Hepatocyte (in vitro differentiated cells): Measurements from ENCODE around the gene TPST1. TPM values are rescaled to one million over a fixed set of nuclear protein-coding genes. Genes with fewer than 3 reads are reported as not detected.

Experiments used
- DNase-seq: peaks from one replicate; pipeline ENCODE4 v3.0.0-alpha.2; 2016; ENCODE audit warnings: low spot score
- H2AFZ ChIP-seq: fragments of 200-600 bp; sonication (generic); 2 replicates; pipeline ENCODE4 v1.6.0; 2016; ENCODE audit warnings: antibody characterized with exemption, mild to moderate bottlenecking
- H3K27ac ChIP-seq: fragments of 200-600 bp; sonication (generic); 2 replicates; pipeline ENCODE4 v1.5.1; 2016; ENCODE audit warnings: mild to moderate bottlenecking
- H3K27me3 ChIP-seq: fragments of 200-600 bp; sonication (generic); 2 replicates; pipeline ENCODE4 v1.6.1; 2016
- H3K36me3 ChIP-seq: fragments of 200-600 bp; sonication (generic); replicated peaks from 2 replicates; pipeline ENCODE4 v1.5.1; 2016; ENCODE audit warnings: low read depth; ENCODE audit not compliant: insufficient read depth
- H3K4me1 ChIP-seq: fragments of 200-600 bp; sonication (generic); 2 replicates; pipeline ENCODE4 v1.5.1; 2016; ENCODE audit warnings: mild to moderate bottlenecking, moderate library complexity; ENCODE audit not compliant: insufficient read depth
- H3K4me2 ChIP-seq: fragments of 200-600 bp; sonication (generic); 2 replicates; pipeline ENCODE4 v1.6.0; 2016
- H3K4me3 ChIP-seq: fragments of 200-600 bp; sonication (generic); 2 replicates; pipeline ENCODE4 v1.5.1; 2016; ENCODE audit warnings: mild to moderate bottlenecking
- H3K79me2 ChIP-seq: fragments of 200-600 bp; sonication (generic); 2 replicates; pipeline ENCODE4 v1.6.0; 2017; ENCODE audit warnings: mild to moderate bottlenecking
- H3K9me2 ChIP-seq: fragments of 200-600 bp; sonication (generic); replicated peaks from 2 replicates; pipeline ENCODE4 v1.6.0; 2017; ENCODE audit warnings: mild to moderate bottlenecking; ENCODE audit not compliant: insufficient read depth
- H3K9me3 ChIP-seq: fragments of 200-600 bp; sonication (generic); 2 replicates; pipeline ENCODE4 v1.5.1; 2016; ENCODE audit warnings: low read depth, mild to moderate bottlenecking
- H4K20me1 ChIP-seq: fragments of 200-600 bp; sonication (generic); 2 replicates; pipeline ENCODE4 v1.6.0; 2016; ENCODE audit warnings: mild to moderate bottlenecking; ENCODE audit not compliant: insufficient read depth, poor library complexity, severe bottlenecking
- EZH2 ChIP-seq: fragments of 200-600 bp; sonication (generic); IDR thresholded peaks from 2 replicates; pipeline ENCODE4 v1.6.1; 2016; ENCODE audit warnings: antibody characterized with exemption, mild to moderate bottlenecking, borderline replicate concordance
- EZH2phosphoT487 ChIP-seq: fragments of 200-600 bp; sonication (generic); IDR thresholded peaks from one replicate; pipeline ENCODE4 v1.6.1; 2018; ENCODE audit warnings: antibody characterized with exemption, mild to moderate bottlenecking, low read depth, moderate library complexity; ENCODE audit not compliant: unreplicated experiment, severe bottlenecking
- WGBS: methylation state at CpG from one replicate; pipeline ENCODE4 v1.1.6; 2016; ENCODE audit warnings: low lambda C conversion rate; ENCODE audit errors: missing lambda C conversion rate; 5-methylcytosine and 5-hydroxymethylcytosine counted together
- polyA plus RNA-seq: library from polyadenylated mRNA; unstranded; fragments of >200 nt; fragmentation: Nextera tagmentation; extraction: Ambion mirVana; gene quantifications from 2 replicates; pipeline ENCODE4 v1.2.1, GENCODE V29; 2016
- total RNA-seq: library from RNA; depleted of rRNA; stranded (reverse); fragments of >200 nt; gene quantifications from 2 replicates; pipeline ENCODE4 v1.2.3, GENCODE V29; 2014
- TF ChIP-seq, protein P1 (sequence below): fragments of 200-600 bp; sonication (generic); IDR thresholded peaks from 2 replicates; pipeline ENCODE4 v1.5.1; 2016; ENCODE audit warnings: antibody characterized with exemption, mild to moderate bottlenecking; ENCODE audit not compliant: poor library complexity

Gene TPST1
- total and polyA plus RNA-seq, 2 experiments from 2014 or later, result 85.2 to 91.2 TPM

DNA sequence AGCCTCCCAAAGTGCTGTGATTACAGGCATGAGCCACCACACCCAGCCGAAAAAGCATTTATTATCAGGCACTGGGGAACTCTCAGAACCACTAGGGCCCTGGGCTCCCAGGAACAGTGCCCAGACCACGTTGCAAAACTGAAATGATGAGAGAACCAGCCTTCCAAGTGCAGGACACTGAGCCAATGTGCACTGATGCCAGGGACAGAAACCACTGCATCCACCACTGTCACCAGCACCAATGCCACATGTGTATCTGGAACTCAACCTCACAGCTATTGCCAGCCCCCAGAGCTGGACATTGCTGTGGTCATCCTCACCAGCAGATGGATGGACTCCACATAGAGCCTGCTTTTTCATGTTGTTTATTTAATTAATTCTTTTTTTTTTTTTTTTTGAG is 28.2 kb upstream of the TPST1 start:
- 91% methylated on average over 2 of the region's 2 CpGs for WGBS
- Histone ChIP-seq H2AFZ (no peak overlapping the region), H4K20me1 (no peaks in the 10 kb centered on the region), H3K4me2 (no peak overlapping the region), H3K9me2 (no peaks in the 10 kb centered on the region), H3K4me1 (no peaks in the 10 kb centered on the region), H3K79me2 (no peaks in the 10 kb centered on the region), H3K36me3 (no peaks in the 10 kb centered on the region), H3K4me3 (no peak overlapping the region), H3K27ac (no peak overlapping the region), H3K27me3 (no peaks in the 10 kb centered on the region), H3K9me3 (no peaks in the 10 kb centered on the region)
- TF ChIP-seq EZH2 (no peak), EZH2phosphoT487 (no peak)
- TF ChIP-seq, protein P1, sequence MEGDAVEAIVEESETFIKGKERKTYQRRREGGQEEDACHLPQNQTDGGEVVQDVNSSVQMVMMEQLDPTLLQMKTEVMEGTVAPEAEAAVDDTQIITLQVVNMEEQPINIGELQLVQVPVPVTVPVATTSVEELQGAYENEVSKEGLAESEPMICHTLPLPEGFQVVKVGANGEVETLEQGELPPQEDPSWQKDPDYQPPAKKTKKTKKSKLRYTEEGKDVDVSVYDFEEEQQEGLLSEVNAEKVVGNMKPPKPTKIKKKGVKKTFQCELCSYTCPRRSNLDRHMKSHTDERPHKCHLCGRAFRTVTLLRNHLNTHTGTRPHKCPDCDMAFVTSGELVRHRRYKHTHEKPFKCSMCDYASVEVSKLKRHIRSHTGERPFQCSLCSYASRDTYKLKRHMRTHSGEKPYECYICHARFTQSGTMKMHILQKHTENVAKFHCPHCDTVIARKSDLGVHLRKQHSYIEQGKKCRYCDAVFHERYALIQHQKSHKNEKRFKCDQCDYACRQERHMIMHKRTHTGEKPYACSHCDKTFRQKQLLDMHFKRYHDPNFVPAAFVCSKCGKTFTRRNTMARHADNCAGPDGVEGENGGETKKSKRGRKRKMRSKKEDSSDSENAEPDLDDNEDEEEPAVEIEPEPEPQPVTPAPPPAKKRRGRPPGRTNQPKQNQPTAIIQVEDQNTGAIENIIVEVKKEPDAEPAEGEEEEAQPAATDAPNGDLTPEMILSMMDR, result no peak
- no peak for DNase-seq

- Histone ChIP-seq H3K9me2 (no peaks in the 10 kb centered on the region), H3K4me2 (no peak overlapping the region), H3K36me3 (no peaks in the 10 kb centered on the region), H3K79me2 (no peaks in the 10 kb centered on the region), H3K4me3 (no peak overlapping the region), H3K9me3 (no peaks in the 10 kb centered on the region), H3K4me1 (no peaks in the 10 kb centered on the region), H3K27me3 (no peaks in the 10 kb centered on the region), H3K27ac (no peak overlapping the region), H4K20me1 (no peaks in the 10 kb centered on the region), H2AFZ (no peak overlapping the region)
- TF ChIP-seq EZH2 (no peak), EZH2phosphoT487 (no peak)
- TF ChIP-seq, protein P1, result no peak
- 100% methylated on average over 2 of the region's 2 CpGs for WGBS
- DNase-seq, result no peak
Observed at GRCh38 chr7:66178258-66178657, 26.9 kb upstream of the TPST1 start.

DNA sequence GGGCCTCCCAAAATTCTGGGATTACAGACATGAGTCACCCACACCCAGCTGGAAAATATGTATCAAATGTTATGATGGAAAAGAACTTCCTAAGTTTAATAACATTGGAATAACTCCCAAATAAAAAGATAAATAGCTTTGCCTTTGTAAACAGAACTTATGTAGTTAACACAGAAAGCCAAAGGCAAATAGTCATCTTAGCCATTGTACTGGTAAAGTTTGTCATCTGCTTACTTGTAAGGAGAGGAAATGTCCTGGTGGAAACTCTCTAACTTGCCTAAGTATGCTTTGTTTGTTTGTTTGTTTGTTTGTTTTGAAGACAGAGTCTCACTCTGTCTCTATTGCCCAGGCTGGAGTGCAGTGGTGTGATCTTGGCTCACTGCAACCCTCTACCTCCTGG is 23.8 kb upstream of the TPST1 start:
- Histone ChIP-seq H3K4me3 (no peak overlapping the region), H3K36me3 (no peaks in the 10 kb centered on the region), H3K4me1 (no peaks in the 10 kb centered on the region), H3K9me3 (no peaks in the 10 kb centered on the region), H3K79me2 (no peaks in the 10 kb centered on the region), H3K27ac (no peak overlapping the region), H4K20me1 (no peaks in the 10 kb centered on the region), H3K4me2 (no peak overlapping the region), H2AFZ (no peak overlapping the region), H3K27me3 (no peaks in the 10 kb centered on the region), H3K9me2 (no peaks in the 10 kb centered on the region)
- DNase-seq, result no peak
- TF ChIP-seq, protein P1, result no peak
- TF ChIP-seq EZH2phosphoT487 (no peak), EZH2 (no peak)

DNA sequence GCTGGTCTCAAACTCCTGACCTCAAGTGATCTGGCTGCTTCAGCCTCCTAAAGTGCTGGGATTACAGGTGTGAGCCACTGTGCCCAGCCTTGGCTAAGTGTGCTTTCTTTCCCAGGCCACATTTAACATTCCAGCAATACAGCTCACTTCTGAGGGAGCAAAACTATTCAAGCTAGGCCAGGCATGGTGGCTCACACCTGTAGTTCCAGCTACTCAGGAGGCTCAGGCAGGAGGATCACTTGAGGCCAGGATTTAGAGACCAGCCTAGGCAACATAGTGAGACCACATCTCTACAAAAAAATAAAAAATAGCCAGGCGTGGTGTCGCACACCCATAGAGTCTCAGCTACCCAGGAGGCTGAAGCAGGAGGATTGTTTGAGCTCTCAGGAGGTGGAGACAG is 23.3 kb upstream of the TPST1 start:
- H3K4me1 ChIP-seq, result no peaks in the 10 kb centered on the region
- no peaks in the 10 kb centered on the region for H3K9me3 ChIP-seq
- H3K36me3 ChIP-seq, result no peaks in the 10 kb centered on the region
- no peak for DNase-seq
- no peak overlapping the region for H3K27ac ChIP-seq
- no peaks in the 10 kb centered on the region for H3K9me2 ChIP-seq
- no peaks in the 10 kb centered on the region for H4K20me1 ChIP-seq
- no peak overlapping the region for H3K4me3 ChIP-seq
- no peak overlapping the region for H3K4me2 ChIP-seq
- TF ChIP-seq EZH2phosphoT487 (no peak), EZH2 (no peak)
- TF ChIP-seq, protein P1, result no peak
- no peaks in the 10 kb centered on the region for H3K27me3 ChIP-seq
- H3K79me2 ChIP-seq, result no peaks in the 10 kb centered on the region
- 98% methylated on average over 2 of the region's 2 CpGs for WGBS
- no peak overlapping the region for H2AFZ ChIP-seq
